GM18868 (cell line): ENCODE measurements around the gene FDXR.

Experiments
- ATAC-seq: cut with Tn5 transposase; IDR thresholded peaks from one replicate; pipeline ENCODE4 v1.9.1; 2021; ENCODE audit warnings: mild to moderate bottlenecking, moderate library complexity; ENCODE audit not compliant: unreplicated experiment

The FDXR gene

GRCh38 chr17:74816905-74817620 lies 55.7 kb downstream of the FDXR start:
- no peak for ATAC-seq

- ATAC-seq, result no peak
Measured at GRCh38 chr17:74815550-74816370, 57.0 kb downstream of the FDXR start.

GRCh38 chr17:74815067-74815466 lies 57.7 kb downstream of the FDXR start:
- ATAC-seq, result no peak

GRCh38 chr17:74814453-74814852 lies 58.3 kb downstream of the FDXR start:
- no peak for ATAC-seq
